Naive B cell (primary cell): ENCODE measurements around the gene ATP2A2. TPM values are rescaled to one million over a fixed set of nuclear protein-coding genes. Genes with fewer than 3 reads are reported as not detected.
A peak's percentile ranks its signal among the peaks of the same experiment; 100 is the strongest.
"Not testable (repeated sequence)": the region's sequence is repeated elsewhere in the genome, so short reads cannot be mapped to it uniquely, and the experiment has no call there.

Experiments used
- ATAC-seq, 2 donors: fragments of 150-1000 bp; cut with Tn5 transposase; 2 replicates each; pipeline ENCODE4 v1.10.0; 2021; ENCODE audit warnings: low read depth in 2 of 2, mild to moderate bottlenecking in 2 of 2, moderate library complexity in 2 of 2
- DNase-seq: peaks from one replicate; pipeline ENCODE4 v3.0.0; 2022
- H3K27ac Mint-ChIP-seq, 6 donors: one replicate each; pipeline ENCODE4 v1.8.0; 2020 to 2022; ENCODE audit warnings: mild to moderate bottlenecking in 6 of 6, mixed read lengths in 6 of 6, moderate library complexity in 5 of 6, inconsistent platforms in 2 of 6
- H3K27me3 Mint-ChIP-seq, 3 donors: one replicate each; pipeline ENCODE4 v1.8.0; 2021 to 2022; ENCODE audit warnings: mixed read lengths in 3 of 3, mild to moderate bottlenecking in 1 of 3
- H3K36me3 Mint-ChIP-seq, 2 donors: one replicate each; pipeline ENCODE4 v1.8.0; 2020 to 2022; ENCODE audit warnings: mixed read lengths in 2 of 2, inconsistent platforms in 1 of 2, mild to moderate bottlenecking in 1 of 2
- H3K4me1 Mint-ChIP-seq, 3 donors: one replicate each; pipeline ENCODE4 v1.8.0; 2020 to 2022; ENCODE audit warnings: mixed read lengths in 3 of 3, inconsistent platforms in 1 of 3, mild to moderate bottlenecking in 1 of 3, moderate library complexity in 1 of 3
- H3K4me3 Mint-ChIP-seq, 8 donors: one replicate each; pipeline ENCODE4 v1.8.0; 2020 to 2022; ENCODE audit warnings: mild to moderate bottlenecking in 8 of 8, mixed read lengths in 8 of 8, moderate library complexity in 8 of 8, inconsistent platforms in 2 of 8
- H3K9me3 Mint-ChIP-seq, 7 donors: one replicate each; pipeline ENCODE4 v1.8.0; 2020 to 2022; ENCODE audit warnings: mixed read lengths in 7 of 7, mild to moderate bottlenecking in 5 of 7, inconsistent platforms in 2 of 7, moderate library complexity in 1 of 7
- polyA plus RNA-seq, 6 donors: library from polyadenylated mRNA; unstranded; fragments of 300-500 nt; fragmentation: Illumina TruSeq; gene quantifications; one replicate each; pipeline ENCODE4 v1.2.3, GENCODE V29; 2021; ENCODE audit warnings: low read depth in 6 of 6

The ATP2A2 gene
- polyA plus RNA-seq, 6 donors from 2014 or later: 1.6 to 3.8 (median 2.8) TPM

DNA sequence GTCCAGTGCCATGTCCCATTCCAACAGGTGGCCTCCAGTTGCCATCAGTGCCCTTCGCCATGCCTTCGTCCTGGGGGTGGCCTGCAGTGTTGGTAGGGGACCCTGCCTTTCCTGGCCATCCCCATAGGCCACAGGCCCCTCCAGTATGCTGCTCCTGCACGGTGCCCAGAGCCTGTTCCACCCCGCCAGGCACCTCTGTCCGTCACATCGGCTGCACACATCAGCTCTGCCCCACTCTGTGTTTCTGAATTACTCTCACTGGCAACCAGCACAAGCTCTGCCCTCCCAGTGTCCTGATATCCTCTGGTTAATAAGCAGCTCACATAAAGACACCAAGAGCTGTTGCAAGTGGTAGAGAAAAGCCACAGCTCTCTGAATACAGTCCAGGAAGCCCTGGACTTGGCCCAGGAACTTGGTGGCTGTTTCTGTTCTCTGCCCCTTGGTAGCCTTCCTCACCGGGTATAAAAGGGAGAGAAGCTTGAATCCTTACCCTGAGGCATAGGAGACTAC lies 31.3 kb upstream of the ATP2A2 start:
- H3K9me3 Mint-ChIP-seq: no peaks in the 10 kb centered on the region
- H3K27ac Mint-ChIP-seq: peak overlapping the region in 2 of 6 donors; percentile 41 to 72
- DNase-seq (no peak), ATAC-seq (no peak)
- H3K27me3 Mint-ChIP-seq: no peaks in the 10 kb centered on the region
- no peaks in the 10 kb centered on the region for H3K36me3 Mint-ChIP-seq
- H3K4me3 Mint-ChIP-seq: no peak overlapping the region
- H3K4me1 Mint-ChIP-seq: peaks cover 7 to 10% (median 10%) of the 10 kb centered on the region in 3 donors

DNA sequence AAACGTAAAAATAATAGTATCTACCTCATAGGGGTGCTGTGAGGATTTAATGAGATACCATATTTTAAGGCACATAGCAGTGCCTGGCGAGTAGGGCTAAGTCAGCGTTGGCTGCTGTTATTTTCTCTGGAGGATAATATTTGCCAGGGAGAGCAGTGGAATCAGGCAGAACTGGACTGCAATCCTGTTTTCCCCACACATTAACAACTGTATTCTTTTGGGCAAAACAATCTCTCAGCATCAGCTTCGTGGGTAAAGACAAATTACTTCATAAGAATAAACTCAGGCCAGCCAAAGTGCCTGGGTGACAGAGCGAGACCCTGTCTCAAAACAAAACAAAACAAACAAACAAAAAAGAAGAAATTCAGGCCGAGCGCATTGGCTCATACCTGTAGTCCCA lies 29.7 kb upstream of the ATP2A2 start:
- H3K9me3 Mint-ChIP-seq: no peaks in the 10 kb centered on the region
- no peak for ATAC-seq
- no peak for DNase-seq
- no peaks in the 10 kb centered on the region for H3K4me1 Mint-ChIP-seq
- no peaks in the 10 kb centered on the region for H3K27me3 Mint-ChIP-seq
- no peak overlapping the region for H3K27ac Mint-ChIP-seq
- H3K36me3 Mint-ChIP-seq: no peaks in the 10 kb centered on the region
- H3K4me3 Mint-ChIP-seq: no peak overlapping the region

- Mint-ChIP-seq H3K27me3 (no peaks in the 10 kb centered on the region), H3K4me1 (no peaks in the 10 kb centered on the region), H3K27ac (no peak overlapping the region), H3K9me3 (no peaks in the 10 kb centered on the region), H3K4me3 (no peak overlapping the region), H3K36me3 (no peaks in the 10 kb centered on the region)
- no peak for ATAC-seq
- no peak for DNase-seq
These were observed 28.3 kb upstream of the ATP2A2 start for GRCh38 chr12:110252716-110253115.

GRCh38 chr12:110253176-110253575 lies 27.9 kb upstream of the ATP2A2 start:
- H3K4me3 Mint-ChIP-seq: no peak overlapping the region
- no peaks in the 10 kb centered on the region for H3K36me3 Mint-ChIP-seq
- DNase-seq: no peak
- ATAC-seq: no peak
- no peaks in the 10 kb centered on the region for H3K4me1 Mint-ChIP-seq
- no peaks in the 10 kb centered on the region for H3K9me3 Mint-ChIP-seq
- H3K27ac Mint-ChIP-seq: no peak overlapping the region
- no peaks in the 10 kb centered on the region for H3K27me3 Mint-ChIP-seq

DNA sequence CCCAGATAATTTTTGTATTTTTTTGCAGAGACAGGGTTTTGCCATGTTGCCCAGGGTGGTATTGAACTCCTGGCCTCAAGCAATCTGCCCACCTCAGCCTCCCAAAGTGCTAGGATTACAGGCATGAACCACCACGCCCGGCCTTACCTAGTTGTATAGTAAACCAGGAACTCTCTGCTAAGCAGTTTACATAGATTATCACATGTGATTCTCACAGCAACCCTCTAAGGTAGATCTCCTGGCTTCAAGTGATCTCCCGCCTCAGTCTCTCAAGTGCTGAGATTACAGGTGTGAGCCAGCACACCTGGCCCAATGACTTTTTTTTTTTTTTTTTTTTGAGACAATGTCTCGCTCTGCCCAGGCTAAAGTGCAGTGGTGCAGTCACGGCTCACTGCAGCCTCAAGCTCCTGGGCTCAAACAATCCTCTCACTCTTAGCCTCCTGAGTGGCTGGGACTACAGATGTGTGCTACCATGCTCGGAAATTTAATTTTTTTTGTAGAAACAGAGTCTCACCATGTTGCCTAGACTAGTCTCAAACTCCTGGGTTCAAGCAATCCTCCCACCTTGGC lies 26.0 kb upstream of the ATP2A2 start:
- ATAC-seq: no peak
- no peaks in the 10 kb centered on the region for H3K4me1 Mint-ChIP-seq
- no peak overlapping the region for H3K4me3 Mint-ChIP-seq
- no peaks in the 10 kb centered on the region for H3K9me3 Mint-ChIP-seq
- no peaks in the 10 kb centered on the region for H3K27me3 Mint-ChIP-seq
- H3K36me3 Mint-ChIP-seq: no peaks in the 10 kb centered on the region
- no peak for DNase-seq
- no peak overlapping the region for H3K27ac Mint-ChIP-seq

DNA sequence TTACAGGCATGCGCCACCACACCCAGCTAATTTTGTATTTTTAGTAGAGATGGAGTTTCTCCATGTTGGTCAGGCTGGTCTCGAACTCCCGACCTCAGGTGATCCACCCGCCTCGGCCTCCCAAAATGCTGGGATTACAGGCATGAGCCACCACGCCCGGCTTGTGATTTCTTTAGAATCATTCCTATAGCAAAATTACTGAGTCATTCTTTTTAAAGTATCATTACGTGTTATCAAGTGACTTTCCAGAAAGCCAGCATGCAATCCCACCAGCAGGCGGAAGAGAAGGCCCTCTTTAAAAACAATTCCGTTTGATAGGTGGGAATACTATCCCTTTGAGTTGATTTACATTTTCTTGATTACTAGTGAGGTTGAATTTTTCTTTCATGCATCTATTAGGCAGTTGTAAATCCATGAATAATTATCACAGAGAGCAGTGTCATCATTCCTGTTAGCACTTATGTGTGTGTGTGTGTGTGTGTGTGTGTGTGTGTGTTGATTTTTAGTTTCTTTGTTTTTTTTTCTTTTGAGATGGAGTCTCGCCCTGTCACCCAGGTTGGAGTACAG lies 25.1 kb upstream of the ATP2A2 start:
- not testable (repeated sequence) for H3K36me3 Mint-ChIP-seq, H3K27me3 Mint-ChIP-seq, ATAC-seq, H3K27ac Mint-ChIP-seq, H3K4me3 Mint-ChIP-seq, H3K9me3 Mint-ChIP-seq, H3K4me1 Mint-ChIP-seq, DNase-seq

DNA sequence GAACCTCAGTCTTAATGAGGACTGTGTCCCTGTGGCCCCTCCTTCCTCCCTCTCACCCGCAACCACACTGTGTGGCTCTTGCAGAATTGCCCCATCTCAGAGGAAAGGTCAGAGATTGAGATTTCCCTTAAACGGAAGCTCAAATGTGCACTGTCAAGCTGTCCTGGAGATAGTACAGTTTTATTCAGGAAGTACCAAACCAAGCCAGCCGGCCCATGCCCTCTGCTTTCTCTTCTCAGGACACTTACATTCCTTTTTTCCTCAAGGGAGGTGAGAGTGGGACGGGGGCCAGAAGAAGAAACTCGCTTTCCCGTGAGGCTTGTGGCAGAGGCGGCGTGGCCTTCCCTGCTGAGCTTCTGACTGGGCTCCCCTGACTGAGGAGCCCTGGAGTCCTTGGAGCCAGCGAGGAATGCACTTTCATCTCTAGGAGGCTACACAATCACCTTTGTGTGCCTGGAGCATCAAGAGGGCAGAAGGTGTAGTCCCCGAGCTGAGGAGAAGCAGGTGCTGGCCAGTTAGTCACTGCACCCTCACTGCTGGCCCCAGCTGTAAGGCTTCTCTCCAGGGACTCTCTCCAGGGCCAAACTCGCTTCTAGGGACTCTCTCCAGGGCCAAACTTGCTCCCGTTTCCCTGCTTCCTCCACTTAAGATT lies 24.1 kb upstream of the ATP2A2 start:
- Mint-ChIP-seq H3K27ac (no peak overlapping the region), H3K4me3 (peak overlapping the region in 1 of 8 donors; percentile 47), H3K9me3 (no peaks in the 10 kb centered on the region), H3K4me1 (no peaks in the 10 kb centered on the region), H3K27me3 (no peaks in the 10 kb centered on the region), H3K36me3 (no peaks in the 10 kb centered on the region)
- no peak for ATAC-seq
- DNase-seq: no peak

- Mint-ChIP-seq H3K4me3 (no peak overlapping the region), H3K27ac (no peak overlapping the region), H3K36me3 (no peaks in the 10 kb centered on the region), H3K27me3 (no peaks in the 10 kb centered on the region), H3K9me3 (no peaks in the 10 kb centered on the region), H3K4me1 (no peaks in the 10 kb centered on the region)
- DNase-seq: no peak
- ATAC-seq: no peak
These were observed 22.6 kb upstream of the ATP2A2 start for GRCh38 chr12:110258466-110258865.

- Mint-ChIP-seq H3K36me3 (no peaks in the 10 kb centered on the region), H3K27me3 (peaks cover 0 to 7% (median 0%) of the 10 kb centered on the region in 3 donors), H3K27ac (no peak overlapping the region), H3K4me3 (no peak overlapping the region), H3K4me1 (no peaks in the 10 kb centered on the region), H3K9me3 (no peaks in the 10 kb centered on the region)
- ATAC-seq (no peak), DNase-seq (no peak)
These were observed 18.3 kb upstream of the ATP2A2 start for GRCh38 chr12:110262442-110263388.

DNA sequence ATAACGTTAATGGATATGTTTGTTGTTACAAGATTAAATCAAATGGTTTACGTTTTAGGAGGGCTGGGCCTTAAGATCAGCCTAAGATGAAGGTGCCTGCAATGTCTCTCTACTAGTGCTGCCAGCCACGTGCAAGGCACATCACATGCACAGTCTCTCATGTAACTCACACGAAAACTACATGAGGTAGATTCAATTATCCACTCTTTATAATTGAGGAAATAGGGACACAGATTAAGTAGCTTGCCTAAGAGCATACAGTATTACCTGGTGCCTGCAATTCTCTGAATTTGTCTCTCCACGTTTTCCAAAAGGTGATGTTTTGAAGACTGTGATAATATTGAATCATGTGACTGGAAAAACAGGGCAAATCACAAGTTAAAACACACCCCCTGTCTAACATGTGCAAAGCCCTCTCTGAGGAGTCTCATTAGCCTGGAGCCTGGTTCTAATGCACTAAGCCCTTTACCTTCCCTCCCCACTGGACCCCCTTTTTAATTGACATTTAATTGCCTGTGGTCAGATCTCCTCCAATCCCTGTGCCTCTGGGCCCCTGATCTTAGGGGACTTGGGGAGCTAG lies 14.6 kb upstream of the ATP2A2 start:
- peak overlapping the region in 1 of 8 donors; percentile 15 for H3K4me3 Mint-ChIP-seq
- no peaks in the 10 kb centered on the region for H3K4me1 Mint-ChIP-seq
- peaks cover 18 to 24% (median 20%) of the 10 kb centered on the region in 3 donors for H3K27me3 Mint-ChIP-seq
- no peaks in the 10 kb centered on the region for H3K36me3 Mint-ChIP-seq
- no peak overlapping the region for H3K27ac Mint-ChIP-seq
- DNase-seq: no peak
- no peaks in the 10 kb centered on the region for H3K9me3 Mint-ChIP-seq
- ATAC-seq: no peak

GRCh38 chr12:110266980-110267620 lies 13.9 kb upstream of the ATP2A2 start:
- ATAC-seq (no peak), DNase-seq (no peak)
- Mint-ChIP-seq H3K9me3 (no peaks in the 10 kb centered on the region), H3K27ac (peak overlapping the region in 1 of 6 donors; percentile 44), H3K27me3 (peaks cover 18 to 24% (median 21%) of the 10 kb centered on the region in 3 donors), H3K4me1 (no peaks in the 10 kb centered on the region), H3K36me3 (no peaks in the 10 kb centered on the region), H3K4me3 (no peak overlapping the region)

GRCh38 chr12:110269622-110270124 lies 11.4 kb upstream of the ATP2A2 start:
- peak overlapping the region in 2 of 8 donors; percentile 5 to 16 for H3K4me3 Mint-ChIP-seq
- H3K4me1 Mint-ChIP-seq: no peaks in the 10 kb centered on the region
- no peaks in the 10 kb centered on the region for H3K9me3 Mint-ChIP-seq
- ATAC-seq (no peak), DNase-seq (no peak)
- no peak overlapping the region for H3K27ac Mint-ChIP-seq
- H3K27me3 Mint-ChIP-seq: peaks cover 18 to 33% (median 24%) of the 10 kb centered on the region in 3 donors
- H3K36me3 Mint-ChIP-seq: no peaks in the 10 kb centered on the region
